HL-60/S4 treated with phorbol 12-myristate 13-acetate at 8.2 ng/mL for 4 days and 3 days (cell line): ENCODE measurements around the gene AGRN.
"Not testable (repeated sequence)": the region's sequence is repeated elsewhere in the genome, so short reads cannot be mapped to it uniquely, and the experiment has no call there.

Experiments
- in situ Hi-C: fragments of 300-500 bp; cut with MboI; formaldehyde crosslinking; loops from 2 replicates; pipeline ENCODE4 v1.15.0; 2022; ENCODE audit warnings: low sequenced_read_pairs

Gene AGRN

DNA sequence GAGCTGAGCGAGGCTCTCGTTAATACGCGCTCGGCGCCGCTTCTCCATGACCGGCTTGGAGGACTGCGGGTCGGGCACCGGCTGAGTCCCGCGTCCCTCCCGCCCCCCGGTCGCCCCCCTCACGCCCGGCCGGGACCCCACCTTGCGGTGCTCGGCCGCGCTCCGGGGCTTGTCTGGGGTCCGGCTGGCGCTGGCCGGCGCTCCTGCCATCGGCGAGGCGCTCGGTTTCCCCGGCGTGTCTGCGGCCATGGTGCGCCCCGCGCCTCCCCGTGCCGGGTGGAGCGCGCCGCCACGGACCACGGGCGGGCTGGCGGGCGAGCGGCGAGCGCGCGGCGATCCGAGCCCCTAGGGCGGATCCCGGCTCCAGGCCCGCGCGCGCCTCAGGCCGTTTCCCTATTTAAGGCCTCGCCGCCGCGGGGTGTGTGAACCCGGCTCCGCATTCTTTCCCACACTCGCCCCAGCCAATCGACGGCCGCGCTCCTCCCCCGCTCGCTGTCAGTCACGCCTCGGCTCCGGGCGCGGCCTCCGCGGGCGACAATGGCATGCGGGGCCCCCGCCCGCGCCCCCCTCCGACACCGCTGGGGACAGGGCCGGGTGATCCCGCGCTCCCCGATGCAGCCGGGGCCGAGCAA, 20.1 kb upstream of the AGRN start, which contains the start of gene HES4:
Gene HES4 (minus strand): TSS at position 373 of the 632 bp plus-strand sequence. CDS start 124 bp downstream, at position 249.
- in situ Hi-C loops = no loop called here

DNA sequence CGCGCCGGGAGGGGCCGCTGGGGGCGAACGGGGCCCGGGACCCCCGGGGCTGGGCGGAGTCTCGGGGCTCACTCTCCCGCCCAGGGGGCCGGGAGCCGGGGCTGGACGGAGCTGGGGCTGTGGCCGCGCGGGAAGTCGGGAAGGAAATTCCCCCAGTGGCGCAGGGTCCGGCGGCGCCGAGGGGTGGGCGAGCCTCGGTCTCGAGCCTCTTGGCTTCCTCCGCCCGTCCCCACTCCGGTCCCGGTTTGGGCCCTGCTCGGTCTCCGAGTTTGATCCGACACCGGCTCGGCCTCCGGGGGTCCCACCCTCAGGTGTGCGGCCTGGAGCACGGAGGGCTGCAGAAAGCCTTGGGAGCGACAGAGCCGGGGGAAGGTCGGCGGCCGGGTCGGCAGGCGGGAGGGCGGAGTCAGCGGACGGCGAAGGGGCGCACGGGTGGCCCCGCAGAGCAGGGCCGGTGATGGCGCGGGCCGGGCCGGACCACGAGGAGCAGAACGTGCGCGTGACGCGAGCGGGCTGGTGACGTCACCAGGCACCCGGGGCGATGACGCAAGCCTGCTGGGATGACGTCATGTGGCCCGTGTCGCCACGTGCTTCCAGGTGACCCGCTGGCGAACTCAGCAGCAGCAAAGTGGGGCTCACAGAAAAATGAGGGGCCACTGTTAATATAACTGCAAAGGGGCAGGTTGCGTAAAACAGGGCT, 19.4 kb upstream of the AGRN start:
- in situ Hi-C loops = no loop called here

DNA sequence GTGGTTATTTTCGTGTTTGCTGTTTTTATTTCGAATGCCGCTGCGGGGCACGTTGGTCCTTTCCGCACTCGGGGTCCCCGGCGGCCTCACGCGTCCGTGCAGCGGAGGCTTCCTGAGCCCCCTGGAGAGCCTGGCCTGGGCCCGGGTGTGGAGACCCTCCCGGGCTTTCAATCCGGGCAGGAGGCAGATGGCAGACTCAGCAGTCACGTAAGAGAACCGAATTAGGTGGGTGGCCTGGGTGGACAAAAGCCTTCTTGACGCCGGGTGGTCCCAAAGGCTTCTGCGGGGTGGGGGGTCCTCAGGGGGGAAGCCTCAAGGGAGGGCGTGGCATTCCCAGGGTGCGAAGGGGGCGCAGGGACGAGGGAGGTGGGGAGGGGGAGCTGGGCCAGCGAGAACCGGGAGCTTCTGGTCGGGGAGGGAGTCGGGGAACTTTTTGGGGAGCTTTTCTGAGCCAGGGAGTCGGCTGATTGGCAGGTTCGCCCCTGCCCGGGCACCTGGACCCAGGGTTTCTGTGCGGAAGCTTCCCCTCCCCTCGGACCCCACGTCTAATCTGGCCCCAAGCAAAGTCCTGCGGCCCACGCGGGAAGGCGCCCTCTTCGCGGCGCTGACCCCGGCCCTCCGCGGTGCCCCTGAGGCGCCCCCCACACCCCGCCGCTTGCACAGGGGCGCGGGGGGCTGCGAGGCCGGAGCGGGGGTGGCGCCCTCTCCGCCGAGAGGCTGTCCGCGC, 18.7 kb upstream of the AGRN start:
- in situ Hi-C loops = no loop called here

DNA sequence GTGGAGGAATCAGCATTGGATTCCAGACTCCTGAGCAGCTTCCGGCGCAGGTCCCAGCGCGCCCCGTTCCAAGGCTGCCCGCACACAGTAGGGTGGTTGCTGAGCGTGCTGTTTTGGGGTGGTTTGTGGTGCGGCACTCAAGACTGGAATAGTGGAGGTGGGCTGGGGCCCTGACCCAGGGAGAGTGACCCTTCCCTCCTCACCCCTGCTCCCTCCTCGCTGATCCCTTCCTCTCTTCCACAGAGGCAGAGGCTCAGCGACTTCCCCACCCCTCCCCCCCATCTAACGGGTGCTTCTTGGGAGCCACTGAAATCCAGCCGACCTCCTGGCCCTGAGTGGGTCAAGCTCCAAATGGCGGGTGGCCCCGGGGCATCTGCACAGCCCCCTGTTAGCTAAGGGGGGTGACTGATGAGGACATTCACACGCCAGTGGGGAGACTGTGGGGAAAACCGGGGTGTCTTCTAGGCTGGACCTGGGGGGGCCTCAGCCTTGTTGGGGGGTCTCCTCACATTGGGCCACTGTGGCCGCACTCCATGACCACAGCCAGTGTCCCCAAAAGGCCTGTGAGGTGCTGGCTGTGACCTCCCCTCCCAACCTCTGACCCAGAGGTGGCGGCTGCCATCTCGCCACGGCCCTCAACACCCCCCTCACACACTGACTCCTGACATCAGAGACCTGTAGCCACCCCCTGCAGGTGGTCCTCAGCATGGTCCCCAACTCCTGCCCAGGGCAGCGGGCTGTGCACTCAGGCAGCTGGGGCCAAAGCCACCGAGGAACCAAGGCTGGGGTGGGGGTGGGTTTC, 16.1 kb upstream of the AGRN start:
- in situ Hi-C loops = no loop called here

DNA sequence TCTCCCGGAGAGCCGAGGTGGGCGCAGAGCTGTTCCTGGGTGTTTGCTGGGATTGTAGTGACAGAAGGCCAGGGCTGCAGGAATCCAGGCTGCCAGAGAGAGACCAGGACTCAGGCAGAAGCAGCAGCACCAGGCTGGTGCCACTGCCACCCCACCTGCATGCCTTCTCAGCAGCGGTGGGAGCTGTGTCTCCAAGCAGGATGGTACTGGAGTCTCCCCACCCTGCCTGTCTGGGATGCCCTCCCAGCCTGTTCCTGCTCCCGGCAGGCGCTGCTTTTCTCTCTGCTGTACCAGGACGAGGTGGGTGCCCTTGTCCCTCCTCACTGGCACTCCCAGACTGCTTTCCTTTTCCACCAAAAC, 15.5 kb upstream of the AGRN start:
- in situ Hi-C loops = no loop called here

DNA sequence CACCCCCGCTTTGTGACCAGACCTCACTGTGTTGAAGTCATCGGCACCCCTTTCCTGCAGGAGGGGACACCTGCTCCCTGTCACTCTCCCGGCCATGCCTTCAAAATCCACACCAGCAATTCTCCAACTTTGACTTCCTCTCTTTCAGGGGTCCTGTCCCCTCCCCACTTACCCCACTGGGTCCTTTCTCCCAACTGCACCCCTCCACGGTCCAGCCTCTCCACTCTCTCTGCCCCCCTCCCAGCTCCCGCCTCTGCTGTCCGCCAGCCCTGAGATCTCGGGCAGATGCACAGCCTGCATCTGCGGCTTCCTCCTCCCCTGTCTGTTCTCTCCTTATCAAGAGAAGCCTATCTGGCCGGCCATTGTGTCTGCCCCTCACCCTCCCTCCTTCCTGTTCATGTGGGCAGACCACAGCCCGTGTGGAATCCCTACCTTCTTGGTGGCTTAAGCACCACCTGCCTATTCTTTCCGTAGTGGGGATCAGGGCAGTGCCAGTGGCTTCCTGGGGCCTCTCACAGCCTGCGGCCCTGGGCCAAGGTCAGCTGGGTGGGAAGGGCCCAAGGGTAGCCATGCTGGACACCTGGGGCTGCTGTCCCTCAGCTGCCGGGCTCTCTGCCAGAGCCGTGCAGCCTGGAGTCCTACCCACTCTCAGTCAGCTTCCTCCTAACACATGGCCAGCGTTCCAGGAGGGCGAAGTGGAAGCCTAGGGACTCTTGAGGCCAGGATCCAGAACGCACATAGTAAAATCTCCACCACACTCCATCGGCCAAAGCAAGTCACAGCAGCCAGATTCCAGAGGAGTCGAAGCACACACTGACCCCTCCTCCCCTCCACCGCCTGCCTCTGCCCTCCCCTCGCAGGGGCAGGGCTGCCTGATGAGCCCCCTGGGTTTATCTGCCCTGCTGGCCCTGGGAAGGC, 14.9 kb upstream of the AGRN start:
- in situ Hi-C loops = no loop called here

DNA sequence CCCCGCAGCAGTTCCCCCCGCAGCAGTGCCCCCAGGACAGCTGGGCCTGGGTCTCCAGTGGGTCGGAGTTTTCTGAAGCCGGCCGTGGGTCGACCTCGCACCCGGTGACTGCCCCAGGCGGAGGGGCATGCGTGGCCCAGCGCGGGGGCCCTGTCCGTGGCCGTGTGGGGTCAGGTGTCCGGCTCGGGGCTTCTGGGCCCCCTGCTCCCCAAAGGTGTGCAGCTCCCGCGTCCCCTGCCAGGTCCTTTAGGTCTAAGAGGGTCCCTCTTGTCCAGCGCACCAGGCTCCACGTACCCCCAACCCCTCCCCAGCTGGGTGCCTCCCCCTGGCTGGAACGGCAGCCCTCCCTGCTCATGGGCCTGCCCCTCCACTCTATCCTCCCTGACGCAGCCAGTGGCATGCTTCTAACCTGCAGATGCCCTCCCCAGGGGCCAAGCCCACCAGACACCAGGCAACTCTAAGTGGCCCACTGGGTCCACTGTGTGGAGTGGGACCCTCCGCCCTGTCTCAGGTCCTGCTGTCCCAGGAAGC, 14.1 kb upstream of the AGRN start:
- in situ Hi-C loops = no loop called here

DNA sequence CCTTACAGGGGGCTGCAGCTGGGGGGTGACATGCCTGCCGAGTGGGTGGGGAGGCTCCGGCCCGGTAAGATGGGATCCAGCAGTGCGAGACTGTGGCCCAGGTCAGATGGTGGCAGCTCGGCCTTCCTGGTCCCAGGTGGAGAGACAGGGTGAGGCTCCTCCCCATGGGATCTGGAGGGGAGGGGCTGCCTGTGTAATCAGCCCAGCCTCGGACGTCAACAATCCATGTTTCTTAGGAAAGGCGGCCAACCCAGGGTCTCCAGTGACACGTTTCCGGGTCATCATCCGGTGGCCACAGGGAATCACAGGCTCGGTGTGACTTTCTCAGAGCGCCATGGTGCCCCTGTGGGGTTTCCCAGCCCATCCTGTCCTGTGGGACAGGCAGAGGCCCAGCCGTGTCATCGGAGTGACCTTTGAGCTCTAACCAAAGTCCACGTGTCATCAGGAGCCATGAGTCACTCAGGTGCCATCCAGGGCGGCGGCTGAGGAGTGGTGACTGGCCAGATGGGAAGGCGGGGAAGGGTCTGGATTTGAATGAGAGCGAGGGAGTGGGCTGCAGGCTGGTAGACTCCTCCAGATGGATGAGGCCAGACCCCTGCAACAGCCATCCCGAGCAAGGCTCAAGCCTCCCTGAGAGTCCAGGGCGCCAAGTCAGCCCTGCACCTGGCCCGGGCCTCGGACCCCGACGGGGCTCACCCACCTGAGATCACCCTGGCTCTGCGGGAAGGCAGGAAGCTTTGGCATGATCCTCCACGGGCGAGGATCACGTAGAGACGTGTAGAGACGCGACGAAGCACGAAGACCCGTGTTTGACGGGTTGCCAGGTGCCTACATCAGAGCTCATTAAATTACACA, 13.4 kb upstream of the AGRN start:
- in situ Hi-C loops = no loop called here

DNA sequence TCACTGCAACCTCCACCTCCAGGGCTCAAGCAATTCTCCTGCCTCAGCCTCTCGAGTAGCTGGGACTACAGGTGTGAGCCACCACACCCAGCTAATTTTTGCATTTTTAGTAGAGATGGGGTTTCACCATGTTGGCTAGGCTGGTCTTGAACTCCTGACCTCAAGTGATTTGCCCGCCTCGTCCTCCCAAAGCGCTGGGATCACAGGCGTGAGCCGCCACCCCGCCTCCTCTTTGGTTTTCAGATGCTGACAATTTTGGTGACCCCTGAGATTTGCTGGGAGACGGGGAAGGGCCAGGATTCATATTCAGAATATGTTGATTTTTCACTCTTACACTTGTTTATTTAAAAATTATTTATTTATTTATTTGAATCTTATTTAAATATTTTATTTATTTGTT, 9.8 kb upstream of the AGRN start:
- in situ Hi-C loops = not testable (repeated sequence)

DNA sequence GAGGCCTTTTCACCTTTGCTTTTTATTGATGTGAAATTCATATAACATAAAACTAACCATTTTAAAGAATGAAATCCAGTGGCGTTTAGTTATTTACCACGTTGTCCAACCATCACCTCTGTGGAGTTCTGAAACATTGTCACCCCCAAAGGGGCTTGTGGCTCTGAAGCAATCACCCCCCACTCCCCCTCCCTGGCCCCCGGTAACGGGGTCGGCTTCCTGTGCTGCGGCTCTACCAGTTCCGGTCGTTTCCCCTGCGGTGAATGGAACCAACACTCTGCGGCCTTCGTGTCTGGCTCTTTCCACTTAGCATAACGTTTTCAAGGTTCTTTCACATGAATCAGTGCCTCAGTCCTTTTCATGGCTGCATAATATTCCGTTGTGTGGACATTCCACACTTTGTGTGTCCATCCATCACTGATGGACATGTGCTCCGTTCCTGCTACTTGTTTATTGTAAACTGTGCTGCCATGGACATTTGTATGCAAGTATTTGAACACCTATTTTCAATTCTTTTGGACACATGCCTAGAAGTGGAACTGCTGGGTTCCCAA, 8.4 kb upstream of the AGRN start:
- in situ Hi-C loops = no loop called here

DNA sequence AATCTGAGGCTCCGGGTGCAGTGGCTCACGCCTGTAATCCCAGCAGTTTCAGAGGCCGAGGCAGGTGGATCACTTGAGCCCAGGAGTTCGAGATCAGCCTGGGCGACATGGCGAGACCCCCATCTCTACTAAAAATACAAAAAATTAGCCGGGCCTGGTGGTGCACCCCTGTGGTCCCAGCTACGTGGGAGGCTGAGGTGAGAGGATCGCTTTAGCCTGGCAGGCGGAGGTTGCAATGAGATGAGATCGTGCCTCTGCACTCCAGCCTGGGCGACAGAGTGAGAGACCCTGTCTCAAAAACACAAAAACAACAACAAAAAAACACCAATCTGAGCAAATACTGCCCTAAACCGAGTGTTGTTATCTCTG, 7.2 kb upstream of the AGRN start:
- in situ Hi-C loops = not testable (repeated sequence)

DNA sequence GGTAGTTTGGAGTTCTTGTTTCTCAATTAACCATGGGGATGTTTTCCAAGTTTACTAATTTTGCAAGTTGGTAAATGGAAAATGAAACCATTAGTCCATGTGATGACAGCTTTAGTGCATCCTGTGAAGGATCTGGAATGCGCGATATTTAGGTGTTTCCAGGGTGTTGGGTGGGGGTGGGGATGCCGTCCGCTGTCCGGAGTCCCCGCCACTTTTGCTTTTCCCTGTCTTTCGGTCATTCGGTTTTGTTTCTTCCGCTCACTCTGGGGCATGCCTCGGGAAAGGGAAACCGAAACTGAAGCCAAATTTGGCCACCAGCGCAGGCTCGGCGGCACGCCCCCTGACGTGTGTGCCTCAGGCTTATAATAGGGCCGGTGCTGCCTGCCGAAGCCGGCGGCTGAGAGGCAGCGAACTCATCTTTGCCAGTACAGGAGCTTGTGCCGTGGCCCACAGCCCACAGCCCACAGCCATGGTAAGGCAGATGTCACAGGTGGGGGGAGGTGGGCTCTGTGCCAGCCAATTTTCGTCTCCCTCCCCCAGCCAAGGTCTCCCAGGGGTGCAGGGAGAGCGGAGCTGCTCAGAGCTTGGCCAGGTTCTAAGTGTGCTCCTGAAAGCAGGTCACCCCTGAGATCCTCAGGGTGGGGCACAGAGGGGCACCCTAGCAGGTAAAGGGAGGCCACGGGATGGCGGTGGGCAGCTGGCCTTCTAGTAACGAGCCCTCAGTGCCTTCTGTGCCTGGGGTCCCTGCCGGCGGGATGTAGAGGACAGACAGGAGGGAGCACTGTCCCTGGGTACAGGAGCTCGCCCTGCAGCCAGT, 6.6 kb upstream of the AGRN start, which contains the start of gene ISG15:
Gene ISG15 (plus strand): TSS at position 393 of the 817 bp plus-strand sequence. CDS start 77 bp downstream, at position 470.
- in situ Hi-C loops = no loop called here

DNA sequence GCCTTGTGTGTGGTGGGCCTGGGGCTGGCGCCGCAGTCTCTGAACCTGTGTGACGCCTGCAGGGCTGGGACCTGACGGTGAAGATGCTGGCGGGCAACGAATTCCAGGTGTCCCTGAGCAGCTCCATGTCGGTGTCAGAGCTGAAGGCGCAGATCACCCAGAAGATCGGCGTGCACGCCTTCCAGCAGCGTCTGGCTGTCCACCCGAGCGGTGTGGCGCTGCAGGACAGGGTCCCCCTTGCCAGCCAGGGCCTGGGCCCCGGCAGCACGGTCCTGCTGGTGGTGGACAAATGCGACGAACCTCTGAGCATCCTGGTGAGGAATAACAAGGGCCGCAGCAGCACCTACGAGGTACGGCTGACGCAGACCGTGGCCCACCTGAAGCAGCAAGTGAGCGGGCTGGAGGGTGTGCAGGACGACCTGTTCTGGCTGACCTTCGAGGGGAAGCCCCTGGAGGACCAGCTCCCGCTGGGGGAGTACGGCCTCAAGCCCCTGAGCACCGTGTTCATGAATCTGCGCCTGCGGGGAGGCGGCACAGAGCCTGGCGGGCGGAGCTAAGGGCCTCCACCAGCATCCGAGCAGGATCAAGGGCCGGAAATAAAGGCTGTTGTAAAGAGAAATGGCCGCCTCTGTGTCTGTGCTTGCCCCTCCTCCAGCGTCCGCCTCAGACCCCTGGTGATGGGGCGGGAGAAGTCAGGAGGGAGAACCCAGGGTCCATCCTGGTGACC, 5.8 kb upstream of the AGRN start:
- in situ Hi-C loops = no loop called here

DNA sequence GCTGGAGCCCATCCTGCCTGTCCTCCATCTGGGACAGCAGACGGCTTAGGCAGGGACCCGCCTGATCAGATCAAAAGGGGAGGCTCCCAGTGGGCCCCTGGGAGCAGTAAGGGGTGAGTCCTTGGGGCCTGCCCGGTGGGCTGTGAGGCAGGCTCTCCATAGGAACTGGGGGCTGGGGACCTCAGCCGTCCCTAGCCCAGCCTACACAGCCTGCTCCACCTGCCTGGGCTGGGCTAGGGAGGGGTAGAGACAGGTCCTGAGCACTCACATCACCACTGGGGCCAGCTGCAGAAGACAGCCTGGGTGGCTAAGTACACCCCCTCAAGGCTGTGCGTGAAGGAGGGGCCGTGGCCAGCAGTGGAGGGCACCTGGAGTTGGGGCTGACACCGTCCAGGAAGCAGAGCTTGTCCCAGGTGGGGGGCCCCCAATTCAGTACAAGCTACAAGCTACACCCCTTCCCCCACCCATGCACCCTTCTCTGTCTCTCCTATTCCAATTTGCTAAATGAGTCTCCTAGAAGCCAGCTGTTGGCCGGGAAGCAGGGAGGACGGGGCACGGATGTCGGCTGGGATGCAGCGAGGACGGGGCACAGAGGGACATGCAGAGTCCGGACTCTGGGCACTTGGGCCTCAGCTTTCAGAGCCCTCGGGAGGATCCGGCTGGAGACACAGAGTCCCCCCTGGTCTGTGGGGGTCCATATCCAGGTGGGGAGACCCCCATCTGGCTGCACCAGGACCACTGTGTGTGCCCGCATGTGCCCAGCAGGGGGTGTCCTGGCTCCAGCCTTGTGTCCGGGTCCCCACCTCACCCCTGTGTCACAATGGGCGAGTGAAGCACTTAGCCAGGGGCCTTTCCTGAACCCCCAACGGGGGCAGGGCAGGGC, 4.9 kb upstream of the AGRN start:
- in situ Hi-C loops = no loop called here

DNA sequence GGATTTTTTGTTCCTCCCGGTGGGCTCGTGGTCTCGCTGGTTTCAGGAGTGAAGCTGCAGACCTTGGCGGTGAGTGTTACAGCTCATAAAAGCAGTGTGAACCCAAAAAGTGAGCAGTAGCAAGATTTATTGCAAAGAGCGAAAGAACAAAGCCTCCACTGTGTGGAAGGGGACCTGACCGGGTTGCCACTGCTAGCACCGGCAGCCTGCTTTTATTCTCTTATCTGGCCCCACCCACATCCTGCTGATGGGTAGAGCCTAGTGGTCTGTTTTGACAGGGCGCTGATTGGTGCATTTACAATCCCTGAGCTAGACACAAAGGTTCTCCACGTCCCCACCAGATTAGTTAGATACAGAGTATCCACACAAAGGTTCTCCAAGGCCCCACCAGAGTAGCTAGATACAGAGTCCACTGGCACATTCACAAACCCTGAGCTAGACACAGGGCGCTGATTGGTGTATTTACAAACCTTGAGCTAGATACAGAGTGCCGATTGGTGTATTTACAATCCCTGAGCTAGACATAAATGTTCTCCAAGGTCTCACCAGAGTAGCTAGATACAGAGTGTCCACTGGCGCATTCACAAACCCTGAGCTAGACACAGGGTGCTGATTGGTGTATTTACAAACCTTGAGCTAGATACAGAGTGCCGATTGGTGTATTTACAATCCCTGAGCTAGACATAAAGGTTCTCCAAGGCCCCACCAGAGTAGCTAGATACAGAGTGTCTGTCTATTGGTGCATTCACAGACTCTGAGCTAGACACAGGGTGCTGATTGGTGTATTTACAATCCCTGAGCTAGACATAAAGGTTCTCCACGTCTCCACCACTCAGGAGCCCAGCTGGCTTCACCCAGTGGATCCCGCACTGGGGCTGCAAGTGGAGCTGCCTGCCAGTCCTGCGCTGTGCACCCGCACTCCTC, 2.3 kb upstream of the AGRN start:
- in situ Hi-C loops = not testable (repeated sequence)
